Measurements from ENCODE around the gene ZNF787.

DNA sequence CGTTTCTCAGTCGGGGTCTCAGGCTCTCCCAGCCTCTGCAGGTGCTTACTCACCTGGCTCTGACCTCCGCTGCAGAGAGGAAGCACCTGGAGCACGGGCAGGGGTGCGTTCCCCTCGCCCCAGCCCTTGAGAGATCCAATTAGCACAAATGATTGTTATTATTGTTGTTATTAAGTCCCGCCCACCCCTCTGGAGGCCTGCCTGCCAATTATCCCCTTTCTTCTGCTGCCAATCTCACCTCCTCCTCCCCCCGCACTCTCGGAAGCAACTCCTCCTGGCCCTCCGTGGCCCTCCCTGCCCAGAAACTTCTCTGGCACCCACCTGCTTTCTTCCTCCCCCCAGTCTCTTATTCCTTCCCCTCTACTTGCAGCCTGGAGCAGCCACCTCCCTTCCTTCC is 8.8 kb downstream of the ZNF787 start:
- TF ChIP-seq, protein P1, sequence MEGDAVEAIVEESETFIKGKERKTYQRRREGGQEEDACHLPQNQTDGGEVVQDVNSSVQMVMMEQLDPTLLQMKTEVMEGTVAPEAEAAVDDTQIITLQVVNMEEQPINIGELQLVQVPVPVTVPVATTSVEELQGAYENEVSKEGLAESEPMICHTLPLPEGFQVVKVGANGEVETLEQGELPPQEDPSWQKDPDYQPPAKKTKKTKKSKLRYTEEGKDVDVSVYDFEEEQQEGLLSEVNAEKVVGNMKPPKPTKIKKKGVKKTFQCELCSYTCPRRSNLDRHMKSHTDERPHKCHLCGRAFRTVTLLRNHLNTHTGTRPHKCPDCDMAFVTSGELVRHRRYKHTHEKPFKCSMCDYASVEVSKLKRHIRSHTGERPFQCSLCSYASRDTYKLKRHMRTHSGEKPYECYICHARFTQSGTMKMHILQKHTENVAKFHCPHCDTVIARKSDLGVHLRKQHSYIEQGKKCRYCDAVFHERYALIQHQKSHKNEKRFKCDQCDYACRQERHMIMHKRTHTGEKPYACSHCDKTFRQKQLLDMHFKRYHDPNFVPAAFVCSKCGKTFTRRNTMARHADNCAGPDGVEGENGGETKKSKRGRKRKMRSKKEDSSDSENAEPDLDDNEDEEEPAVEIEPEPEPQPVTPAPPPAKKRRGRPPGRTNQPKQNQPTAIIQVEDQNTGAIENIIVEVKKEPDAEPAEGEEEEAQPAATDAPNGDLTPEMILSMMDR (IDR thresholded peaks at IDR 0.05) = no peak
- TF ChIP-seq, protein P2, sequence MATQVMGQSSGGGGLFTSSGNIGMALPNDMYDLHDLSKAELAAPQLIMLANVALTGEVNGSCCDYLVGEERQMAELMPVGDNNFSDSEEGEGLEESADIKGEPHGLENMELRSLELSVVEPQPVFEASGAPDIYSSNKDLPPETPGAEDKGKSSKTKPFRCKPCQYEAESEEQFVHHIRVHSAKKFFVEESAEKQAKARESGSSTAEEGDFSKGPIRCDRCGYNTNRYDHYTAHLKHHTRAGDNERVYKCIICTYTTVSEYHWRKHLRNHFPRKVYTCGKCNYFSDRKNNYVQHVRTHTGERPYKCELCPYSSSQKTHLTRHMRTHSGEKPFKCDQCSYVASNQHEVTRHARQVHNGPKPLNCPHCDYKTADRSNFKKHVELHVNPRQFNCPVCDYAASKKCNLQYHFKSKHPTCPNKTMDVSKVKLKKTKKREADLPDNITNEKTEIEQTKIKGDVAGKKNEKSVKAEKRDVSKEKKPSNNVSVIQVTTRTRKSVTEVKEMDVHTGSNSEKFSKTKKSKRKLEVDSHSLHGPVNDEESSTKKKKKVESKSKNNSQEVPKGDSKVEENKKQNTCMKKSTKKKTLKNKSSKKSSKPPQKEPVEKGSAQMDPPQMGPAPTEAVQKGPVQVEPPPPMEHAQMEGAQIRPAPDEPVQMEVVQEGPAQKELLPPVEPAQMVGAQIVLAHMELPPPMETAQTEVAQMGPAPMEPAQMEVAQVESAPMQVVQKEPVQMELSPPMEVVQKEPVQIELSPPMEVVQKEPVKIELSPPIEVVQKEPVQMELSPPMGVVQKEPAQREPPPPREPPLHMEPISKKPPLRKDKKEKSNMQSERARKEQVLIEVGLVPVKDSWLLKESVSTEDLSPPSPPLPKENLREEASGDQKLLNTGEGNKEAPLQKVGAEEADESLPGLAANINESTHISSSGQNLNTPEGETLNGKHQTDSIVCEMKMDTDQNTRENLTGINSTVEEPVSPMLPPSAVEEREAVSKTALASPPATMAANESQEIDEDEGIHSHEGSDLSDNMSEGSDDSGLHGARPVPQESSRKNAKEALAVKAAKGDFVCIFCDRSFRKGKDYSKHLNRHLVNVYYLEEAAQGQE (IDR thresholded peaks at IDR 0.05; ENCODE audit: insufficient read depth in 1 of 2, low read depth in 2 of 2, low read length in 1 of 2) = no peak
- TF ChIP-seq POLR2AphosphoS5 (IDR thresholded peaks at IDR 0.05; ENCODE audit: low read depth, low read length) = no peak

All from Panc1 (cell line).